ENCODE results near the gene AGAP1.

Gene AGAP1

GRCh38 chr2:235851828-235852525, 358.1 kb downstream of the AGAP1 start:
- no peaks in the 10 kb centered on the region for H3K36me3 ChIP-seq (ENCODE audit: control insufficient read depth, insufficient read depth, low read length)
- H3K4me1 ChIP-seq (ENCODE audit: control insufficient read depth, insufficient read depth, low read length) = no peaks in the 10 kb centered on the region
- H3K27me3 ChIP-seq (ENCODE audit: control insufficient read depth, insufficient read depth, low read length) = no peaks in the 10 kb centered on the region
- H3K9ac ChIP-seq (ENCODE audit: low read length) = no peak overlapping the region
- no peaks in the 10 kb centered on the region for H3K9me3 ChIP-seq (ENCODE audit: control insufficient read depth, low read length)
- no peak overlapping the region for H3K4me3 ChIP-seq (ENCODE audit: low read length)

- no peaks in the 10 kb centered on the region for H3K4me1 ChIP-seq (ENCODE audit: control insufficient read depth, insufficient read depth, low read length)
Measured at GRCh38 chr2:235852526-235852920, 358.7 kb downstream of the AGAP1 start.

GRCh38 chr2:235854276-235854675, 360.4 kb downstream of the AGAP1 start:
- H3K9ac ChIP-seq (ENCODE audit: low read length) = no peak overlapping the region
- H3K4me3 ChIP-seq (ENCODE audit: low read length) = no peak overlapping the region
- no peaks in the 10 kb centered on the region for H3K9me3 ChIP-seq (ENCODE audit: control insufficient read depth, low read length)
- H3K27me3 ChIP-seq (ENCODE audit: control insufficient read depth, insufficient read depth, low read length) = no peaks in the 10 kb centered on the region
- H3K36me3 ChIP-seq (ENCODE audit: control insufficient read depth, insufficient read depth, low read length) = no peaks in the 10 kb centered on the region
- H3K4me1 ChIP-seq (ENCODE audit: control insufficient read depth, insufficient read depth, low read length) = no peaks in the 10 kb centered on the region

More at GRCh38 chr2:235852526-235852920, 358.7 kb downstream of the AGAP1 start:
- Histone ChIP-seq H3K4me3 (ENCODE audit: low read length) (no peak overlapping the region), H3K9ac (ENCODE audit: low read length) (no peak overlapping the region), H3K36me3 (ENCODE audit: control insufficient read depth, insufficient read depth, low read length) (no peaks in the 10 kb centered on the region), H3K27me3 (ENCODE audit: control insufficient read depth, insufficient read depth, low read length) (no peaks in the 10 kb centered on the region), H3K9me3 (ENCODE audit: control insufficient read depth, low read length) (no peaks in the 10 kb centered on the region)

- no peak overlapping the region for H3K4me3 ChIP-seq (ENCODE audit: low read length)
- H3K4me1 ChIP-seq (ENCODE audit: control insufficient read depth, insufficient read depth, low read length) = no peaks in the 10 kb centered on the region
- H3K9ac ChIP-seq (ENCODE audit: low read length) = no peak overlapping the region
- no peaks in the 10 kb centered on the region for H3K36me3 ChIP-seq (ENCODE audit: control insufficient read depth, insufficient read depth, low read length)
- H3K27me3 ChIP-seq (ENCODE audit: control insufficient read depth, insufficient read depth, low read length) = no peaks in the 10 kb centered on the region
- H3K9me3 ChIP-seq (ENCODE audit: control insufficient read depth, low read length) = no peaks in the 10 kb centered on the region
Measured at GRCh38 chr2:235855011-235855410, 361.2 kb downstream of the AGAP1 start.

- Histone ChIP-seq H3K36me3 (ENCODE audit: control insufficient read depth, insufficient read depth, low read length) (no peaks in the 10 kb centered on the region), H3K27me3 (ENCODE audit: control insufficient read depth, insufficient read depth, low read length) (no peaks in the 10 kb centered on the region), H3K9ac (ENCODE audit: low read length) (no peak overlapping the region), H3K4me1 (ENCODE audit: control insufficient read depth, insufficient read depth, low read length) (no peaks in the 10 kb centered on the region), H3K4me3 (ENCODE audit: low read length) (no peak overlapping the region), H3K9me3 (ENCODE audit: control insufficient read depth, low read length) (no peaks in the 10 kb centered on the region)
Measured at GRCh38 chr2:235856151-235856854, 362.5 kb downstream of the AGAP1 start.

- H3K4me3 ChIP-seq (ENCODE audit: low read length) = no peak overlapping the region
- no peaks in the 10 kb centered on the region for H3K4me1 ChIP-seq (ENCODE audit: control insufficient read depth, insufficient read depth, low read length)
- H3K9me3 ChIP-seq (ENCODE audit: control insufficient read depth, low read length) = no peaks in the 10 kb centered on the region
- no peaks in the 10 kb centered on the region for H3K36me3 ChIP-seq (ENCODE audit: control insufficient read depth, insufficient read depth, low read length)
- no peaks in the 10 kb centered on the region for H3K27me3 ChIP-seq (ENCODE audit: control insufficient read depth, insufficient read depth, low read length)
- H3K9ac ChIP-seq (ENCODE audit: low read length) = no peak overlapping the region
Measured at GRCh38 chr2:235857598-235857997, 363.8 kb downstream of the AGAP1 start.

- Histone ChIP-seq H3K4me3 (ENCODE audit: low read length) (no peak overlapping the region), H3K9me3 (ENCODE audit: control insufficient read depth, low read length) (no peaks in the 10 kb centered on the region), H3K4me1 (ENCODE audit: control insufficient read depth, insufficient read depth, low read length) (no peaks in the 10 kb centered on the region), H3K27me3 (ENCODE audit: control insufficient read depth, insufficient read depth, low read length) (no peaks in the 10 kb centered on the region), H3K36me3 (ENCODE audit: control insufficient read depth, insufficient read depth, low read length) (no peaks in the 10 kb centered on the region), H3K9ac (ENCODE audit: low read length) (no peak overlapping the region)
Measured at GRCh38 chr2:235858881-235859280, 365.0 kb downstream of the AGAP1 start.

- Histone ChIP-seq H3K9me3 (ENCODE audit: control insufficient read depth, low read length) (no peaks in the 10 kb centered on the region), H3K36me3 (ENCODE audit: control insufficient read depth, insufficient read depth, low read length) (no peaks in the 10 kb centered on the region), H3K27me3 (ENCODE audit: control insufficient read depth, insufficient read depth, low read length) (no peaks in the 10 kb centered on the region), H3K9ac (ENCODE audit: low read length) (no peak overlapping the region), H3K4me3 (ENCODE audit: low read length) (no peak overlapping the region), H3K4me1 (ENCODE audit: control insufficient read depth, insufficient read depth, low read length) (no peaks in the 10 kb centered on the region)
Measured at GRCh38 chr2:235859651-235860050, 365.8 kb downstream of the AGAP1 start.

- Histone ChIP-seq H3K27me3 (ENCODE audit: control insufficient read depth, insufficient read depth, low read length) (no peaks in the 10 kb centered on the region), H3K4me1 (ENCODE audit: control insufficient read depth, insufficient read depth, low read length) (no peaks in the 10 kb centered on the region), H3K9ac (ENCODE audit: low read length) (no peak overlapping the region), H3K4me3 (ENCODE audit: low read length) (no peak overlapping the region), H3K9me3 (ENCODE audit: control insufficient read depth, low read length) (no peaks in the 10 kb centered on the region), H3K36me3 (ENCODE audit: control insufficient read depth, insufficient read depth, low read length) (no peaks in the 10 kb centered on the region)
Measured at GRCh38 chr2:235860111-235860510, 366.3 kb downstream of the AGAP1 start.

- Histone ChIP-seq H3K4me1 (ENCODE audit: control insufficient read depth, insufficient read depth, low read length) (no peaks in the 10 kb centered on the region), H3K4me3 (ENCODE audit: low read length) (no peak overlapping the region), H3K36me3 (ENCODE audit: control insufficient read depth, insufficient read depth, low read length) (no peaks in the 10 kb centered on the region), H3K9ac (ENCODE audit: low read length) (no peak overlapping the region), H3K27me3 (ENCODE audit: control insufficient read depth, insufficient read depth, low read length) (no peaks in the 10 kb centered on the region), H3K9me3 (ENCODE audit: control insufficient read depth, low read length) (no peaks in the 10 kb centered on the region)
Measured at GRCh38 chr2:235860871-235861270, 367.0 kb downstream of the AGAP1 start.

GRCh38 chr2:235861383-235861782, 367.5 kb downstream of the AGAP1 start:
- H3K4me1 ChIP-seq (ENCODE audit: control insufficient read depth, insufficient read depth, low read length) = no peaks in the 10 kb centered on the region
- no peaks in the 10 kb centered on the region for H3K9me3 ChIP-seq (ENCODE audit: control insufficient read depth, low read length)
- H3K9ac ChIP-seq (ENCODE audit: low read length) = no peak overlapping the region
- H3K27me3 ChIP-seq (ENCODE audit: control insufficient read depth, insufficient read depth, low read length) = no peaks in the 10 kb centered on the region
- no peaks in the 10 kb centered on the region for H3K36me3 ChIP-seq (ENCODE audit: control insufficient read depth, insufficient read depth, low read length)
- no peak overlapping the region for H3K4me3 ChIP-seq (ENCODE audit: low read length)

- no peaks in the 10 kb centered on the region for H3K4me1 ChIP-seq (ENCODE audit: control insufficient read depth, insufficient read depth, low read length)
- no peak overlapping the region for H3K9ac ChIP-seq (ENCODE audit: low read length)
- no peak overlapping the region for H3K4me3 ChIP-seq (ENCODE audit: low read length)
Measured at GRCh38 chr2:235863414-235863813, 369.6 kb downstream of the AGAP1 start.

More at GRCh38 chr2:235863414-235863813, 369.6 kb downstream of the AGAP1 start:
- no peaks in the 10 kb centered on the region for H3K9me3 ChIP-seq (ENCODE audit: control insufficient read depth, low read length)
- no peaks in the 10 kb centered on the region for H3K27me3 ChIP-seq (ENCODE audit: control insufficient read depth, insufficient read depth, low read length)
- no peaks in the 10 kb centered on the region for H3K36me3 ChIP-seq (ENCODE audit: control insufficient read depth, insufficient read depth, low read length)

Data from mucosa of stomach (tissue), 1 donor.